Gastroesophageal sphincter (tissue), 2 donors: Measurements from ENCODE around the gene RPS3.

Experiments used
- EP300 ChIP-seq: sonication (generic); formaldehyde crosslinking; IDR thresholded peaks from one replicate; pipeline ENCODE4 v1.6.1; 2017; ENCODE audit warnings: antibody characterized with exemption, mild to moderate bottlenecking
- POLR2A ChIP-seq, 2 donors: fragments of 450-650 bp; IDR thresholded peaks; one replicate each; pipeline ENCODE4 v1.6.1; 2017; ENCODE audit warnings: antibody characterized with exemption in 2 of 2, mild to moderate bottlenecking in 2 of 2, moderate library complexity in 1 of 2

- TF ChIP-seq POLR2A (IDR thresholded peaks at IDR 0.05), result no peak
- no peak for TF ChIP-seq EP300
These were observed 24.7 kb upstream of the RPS3 start for GRCh38 chr11:75374646-75375045.
